HepG2 (cell line): Measurements from ENCODE around the gene EBF4. TPM values are rescaled to one million over a fixed set of nuclear protein-coding genes. Genes with fewer than 3 reads are reported as not detected.
A peak's percentile ranks its signal among the peaks of the same experiment; 100 is the strongest.

Source experiments
- ATAC-seq: fragments of 200-7000 bp; cut with Tn5 transposase; 3 replicates; pipeline ENCODE4 v1.9.1; 2020; ENCODE audit warnings: mild to moderate bottlenecking, moderate library complexity
- BruUV-seq: library from RNA; stranded (reverse); fragments of 400-500 nt; replicated peaks from 2 replicates; lab custom pipeline; 2021; lab: Mats Ljungman, UMichigan
- CTCF ChIA-PET: fragments of 300-600 bp; formaldehyde crosslinking; extraction: SDS; loops from one replicate; lab custom pipeline; 2021; ENCODE audit warnings: low total read pairs, inconsistent platforms, low intra/inter-chr PET ratio; lab: Yijun Ruan, JAX
- POLR2A ChIA-PET: fragments of 350-600 bp; sonication (Branson Sonifier 250); formaldehyde crosslinking; loops from one replicate; lab custom pipeline; 2020; ENCODE audit warnings: antibody characterized with exemption, inconsistent platforms; lab: Yijun Ruan, JAX
- DNase-seq: peaks from one replicate; pipeline ENCODE4 v3.0.0-alpha.2; 2015; ENCODE audit warnings: low spot score
- FAIRE-seq: peaks from 3 replicates; lab custom pipeline; 2011; peaks lifted over from hg19 to GRCh38; lab: Jason Lieb, UNC
- H2AFZ ChIP-seq: one replicate; pipeline ENCODE4 v1.6.1; 2011; ENCODE audit warnings: low read length, inconsistent platforms
- H3K27ac ChIP-seq: fragments of 300-600 bp; 3 replicates; pipeline ENCODE4 v1.8.0; 2011; ENCODE audit warnings: mixed run types, mild to moderate bottlenecking, mixed read lengths, low read length, inconsistent platforms; ENCODE audit not compliant: insufficient read depth; ENCODE audit errors: extremely low read length
- H3K27me3 ChIP-seq, 2 experiments: fragments of 200-600 bp in 1 of 2; 2 replicates in 1 of 2; 3 replicates in 1 of 2; pipeline versions ENCODE4 v1.6.0 to v1.8.0; 2011; ENCODE audit warnings: low read length in 2 of 2, mild to moderate bottlenecking in 2 of 2, moderate library complexity in 2 of 2, inconsistent platforms in 1 of 2; ENCODE audit not compliant: insufficient read depth in 2 of 2, control insufficient read depth in 1 of 2
- H3K36me3 ChIP-seq, 2 experiments: fragments of 200-600 bp in 1 of 2; replicated peaks in 1 of 2; 2 replicates in 1 of 2; 3 replicates in 1 of 2; pipeline versions ENCODE4 v1.5.1 to v1.8.0; 2011; ENCODE audit warnings: low read length in 2 of 2, inconsistent platforms in 1 of 2; ENCODE audit not compliant: insufficient read depth in 2 of 2, control insufficient read depth in 1 of 2
- H3K4me1 ChIP-seq: 2 replicates; pipeline ENCODE4 v1.5.1; 2012; ENCODE audit warnings: low read length, inconsistent platforms; ENCODE audit not compliant: insufficient read depth
- H3K4me2 ChIP-seq: 2 replicates; pipeline ENCODE4 v1.6.0; 2011; ENCODE audit warnings: low read depth, low read length, inconsistent platforms
- H3K4me3 ChIP-seq, 3 experiments: fragments of 200-600 bp in 1 of 3; sonication (generic), shearing (Covaris generic) in 1 of 3; replicated peaks in 1 of 3; 2 replicates each; pipeline ENCODE4 v1.5.1; 2011 to 2016; ENCODE audit warnings: low read length in 3 of 3, inconsistent platforms in 2 of 3, low read depth in 2 of 3, mild to moderate bottlenecking in 2 of 3, control low read depth in 1 of 3, mixed read lengths in 1 of 3; ENCODE audit not compliant: insufficient read depth in 1 of 3
- H3K79me2 ChIP-seq: one replicate; pipeline ENCODE4 v1.6.1; 2011; ENCODE audit warnings: low read length, inconsistent platforms; ENCODE audit not compliant: insufficient read depth
- H3K9ac ChIP-seq: 2 replicates; pipeline ENCODE4 v1.6.0; 2011; ENCODE audit warnings: mild to moderate bottlenecking, low read depth, low read length, inconsistent platforms; ENCODE audit not compliant: insufficient read depth
- H3K9me3 ChIP-seq: 2 replicates; pipeline ENCODE4 v1.5.1; 2012; ENCODE audit warnings: mild to moderate bottlenecking, low read length
- H4K20me1 ChIP-seq: 2 replicates; pipeline ENCODE4 v1.6.0; 2011; ENCODE audit warnings: inconsistent platforms, mild to moderate bottlenecking, low read length, moderate library complexity; ENCODE audit not compliant: insufficient read depth
- BORCS8-MEF2B ChIP-seq: sonication (generic); formaldehyde crosslinking; IDR thresholded peaks from 2 replicates; pipeline ENCODE4 v1.8.0; 2022; ENCODE audit warnings: mild to moderate bottlenecking, missing genetic modification reagents
- MED13 ChIP-seq: sonication (generic); formaldehyde crosslinking; IDR thresholded peaks from 2 replicates; pipeline ENCODE4 v1.5.0; 2020; ENCODE audit warnings: missing genetic modification reagents
- PRDM10 ChIP-seq: sonication (generic); formaldehyde crosslinking; IDR thresholded peaks from 2 replicates; pipeline ENCODE4 v1.4.0; 2020; ENCODE audit warnings: low read depth, missing genetic modification reagents
- SNAPC5 ChIP-seq: sonication (generic); formaldehyde crosslinking; IDR thresholded peaks from 2 replicates; pipeline ENCODE4 v1.8.1; 2023; ENCODE audit warnings: mild to moderate bottlenecking, missing genetic modification reagents, borderline replicate concordance
- SRF ChIP-seq: IDR thresholded peaks from 2 replicates; pipeline ENCODE4 v1.6.1; 2011; ENCODE audit warnings: mild to moderate bottlenecking, low read depth, low read length, moderate library complexity
- ZNF788 ChIP-seq: sonication (generic); formaldehyde crosslinking; IDR thresholded peaks from 2 replicates; pipeline ENCODE4 v1.5.0; 2020; ENCODE audit warnings: mild to moderate bottlenecking, missing genetic modification reagents, borderline replicate concordance
- ZNF790 ChIP-seq: sonication (generic); formaldehyde crosslinking; IDR thresholded peaks from 2 replicates; pipeline ENCODE4 v1.8.0; 2022; ENCODE audit warnings: missing genetic modification reagents, mild to moderate bottlenecking, borderline replicate concordance
- WGBS: methylation state at CpG from one replicate; pipeline ENCODE4 v1.1.6; 2017; ENCODE audit warnings: low lambda C conversion rate; 5-methylcytosine and 5-hydroxymethylcytosine counted together
- in situ Hi-C: cut with HindIII; loops from 2 replicates; pipeline ENCODE4 v1.10.0; 2017; ENCODE audit warnings: low pct_unique_long_range_greater_than_20kb; ENCODE audit not compliant: extremely low pct_ligation_motif_present
- intact Hi-C: fragments of 100-400 bp; cut with micrococcal nuclease; formaldehyde crosslinking; loops from one replicate; pipeline ENCODE4 v1.10.0; 2022; ENCODE audit not compliant: unreplicated experiment
- polyA plus RNA-seq, 8 experiments: library from polyadenylated mRNA; depleted of rRNA in 3 of 8; stranded (reverse) in 7 of 8; unstranded in 1 of 8; fragments of >200 nt; fragmentation: Illumina TruSeq in 4 of 8; extraction: Trizol in 4 of 8; gene quantifications; 2 replicates each; pipeline versions ENCODE4 v1.2.1 to v1.2.3, GENCODE V29; 2011 to 2016; ENCODE audit warnings: low read depth in 4 of 8, missing spikeins in 1 of 8, mixed read lengths in 1 of 8; ENCODE audit not compliant: insufficient read depth in 1 of 8
- total RNA-seq, 5 experiments: library from RNA; depleted of rRNA; stranded (reverse); fragments of >200 nt; fragmentation: Illumina TruSeq; extraction: Trizol; gene quantifications; 2 replicates each; pipeline ENCODE4 v1.2.3, GENCODE V29; 2016; ENCODE audit warnings: low read depth in 1 of 5
- TF ChIP-seq, protein P1 (sequence below): sonication (generic); formaldehyde crosslinking; IDR thresholded peaks from 2 replicates; pipeline ENCODE4 v1.4.0; 2020; ENCODE audit warnings: missing genetic modification reagents
- TF ChIP-seq, protein P2 (sequence below): sonication (generic); formaldehyde crosslinking; IDR thresholded peaks from 2 replicates; pipeline ENCODE4 v1.4.0; 2020; ENCODE audit warnings: missing genetic modification reagents

EBF4 gene
- total and polyA plus RNA-seq, 2 of the 13 experiments (the other 11 are each of a cell fraction or from before 2014, with no cell fraction given): 0.84 to 2.2 TPM

DNA sequence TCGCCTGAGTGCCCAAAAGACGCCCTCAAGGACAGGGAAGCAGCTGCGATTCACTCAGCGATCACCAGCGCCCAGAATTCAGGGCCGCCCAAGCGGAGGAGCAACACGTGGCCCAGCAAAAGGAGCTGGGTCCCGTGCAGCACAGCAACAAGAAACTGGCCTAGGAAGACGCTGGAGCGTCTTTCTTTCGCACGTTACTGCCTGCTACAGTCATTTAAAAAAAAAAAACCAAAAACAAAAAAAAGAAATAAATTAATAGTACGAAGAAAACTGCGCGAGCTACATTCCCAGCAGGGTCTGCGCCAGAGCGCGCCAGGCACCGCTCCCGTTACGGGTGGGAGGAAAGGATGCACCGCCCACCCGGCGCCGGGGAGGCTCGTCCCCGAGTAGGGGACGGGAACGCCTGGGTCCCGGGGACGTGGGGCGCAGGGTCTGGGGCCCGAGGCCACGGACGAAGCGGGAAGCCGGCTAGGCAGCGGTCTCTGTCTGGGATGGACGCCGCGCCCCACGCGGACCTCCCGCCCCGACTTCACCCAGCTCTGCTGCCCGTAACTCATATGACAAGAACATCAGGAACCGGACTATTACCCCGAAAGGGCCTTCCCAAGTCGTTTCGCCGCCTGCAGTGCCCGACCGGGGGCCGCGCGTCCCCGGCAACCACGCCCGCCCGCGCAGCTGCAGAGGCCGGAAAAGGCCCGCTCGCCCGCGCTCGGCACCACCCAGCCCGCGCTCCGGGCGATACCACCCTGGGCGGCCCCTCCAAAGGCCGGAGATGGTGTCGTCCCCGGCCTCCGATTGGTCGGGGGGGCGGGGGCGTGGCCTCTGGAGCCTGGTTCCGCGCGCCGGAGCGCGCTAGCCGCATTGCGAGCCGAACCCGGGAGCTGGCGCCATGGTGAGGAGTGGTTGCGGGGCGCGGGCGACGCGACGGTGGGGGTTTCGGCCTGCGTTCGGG lies 40.5 kb upstream of the EBF4 start, which contains the start of gene NOP56:
Gene NOP56 (plus strand): TSS at position 861 of the 952 bp plus-strand sequence. CDS start 29 bp downstream, at position 890.
- peak within 1 kb of the TSS; percentile 90 for H3K27ac ChIP-seq
- CTCF ChIA-PET: no interaction called here
- POLR2A ChIA-PET: interaction anchor here (0.7 to 7.0 kb wide), 32 partner anchors 9 to 556 kb away, joined by 3 to 151 read pairs (median 6); partner anchors contain the start of genes EBF4, IDH3B, MRPS26 and PCED1A
- intact Hi-C loops (loop anchor here (5.0 kb wide), 2 partner anchors 140 to 185 kb away; no protein-coding TSS in a partner anchor), in situ Hi-C loops (no loop called here)
- peaks cover 45% of the 10 kb centered on the region for H4K20me1 ChIP-seq
- peaks cover 46% of the 10 kb centered on the region for H3K79me2 ChIP-seq
- peaks cover 31 to 34% of the 10 kb centered on the region in 2 experiments for H3K36me3 ChIP-seq
- ATAC-seq: peak; percentile 93
- H2AFZ ChIP-seq: no peak within 1 kb of the TSS
- H3K4me3 ChIP-seq: peak within 1 kb of the TSS; percentile 83 to 97 (median 94)
- peaks cover 43% of the 10 kb centered on the region for H3K4me1 ChIP-seq
- peak within 1 kb of the TSS; percentile 100 for H3K4me2 ChIP-seq
- H3K9ac ChIP-seq: peak within 1 kb of the TSS; percentile 88
- peak; percentile 88 for DNase-seq
- H3K9me3 ChIP-seq: no peaks in the 10 kb centered on the region
- 1% methylated on average over 40 of the region's 101 CpGs for WGBS
- FAIRE-seq: no peak
- H3K27me3 ChIP-seq: no peaks in the 10 kb centered on the region; a peak in 1 of 5 replicates
- BruUV-seq: TSS peak; percentile 83
- TF ChIP-seq ZNF790 (CRISPR knock-in tag): peak; percentile 99; the same call in 1 of the 2 replicates
- peak; percentile 95; the same call in 1 of the 2 replicates for TF ChIP-seq BORCS8-MEF2B (CRISPR knock-in tag)
- peak; percentile 41; the same call in 1 of the 2 replicates for TF ChIP-seq MED13 (CRISPR knock-in tag)
- peak; percentile 98 for TF ChIP-seq PRDM10 (CRISPR knock-in tag)
- peak; percentile 74; the same call in 1 of the 2 replicates for TF ChIP-seq SNAPC5 (CRISPR knock-in tag)
- TF ChIP-seq, protein P1, sequence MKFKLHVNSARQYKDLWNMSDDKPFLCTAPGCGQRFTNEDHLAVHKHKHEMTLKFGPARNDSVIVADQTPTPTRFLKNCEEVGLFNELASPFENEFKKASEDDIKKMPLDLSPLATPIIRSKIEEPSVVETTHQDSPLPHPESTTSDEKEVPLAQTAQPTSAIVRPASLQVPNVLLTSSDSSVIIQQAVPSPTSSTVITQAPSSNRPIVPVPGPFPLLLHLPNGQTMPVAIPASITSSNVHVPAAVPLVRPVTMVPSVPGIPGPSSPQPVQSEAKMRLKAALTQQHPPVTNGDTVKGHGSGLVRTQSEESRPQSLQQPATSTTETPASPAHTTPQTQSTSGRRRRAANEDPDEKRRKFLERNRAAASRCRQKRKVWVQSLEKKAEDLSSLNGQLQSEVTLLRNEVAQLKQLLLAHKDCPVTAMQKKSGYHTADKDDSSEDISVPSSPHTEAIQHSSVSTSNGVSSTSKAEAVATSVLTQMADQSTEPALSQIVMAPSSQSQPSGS (CRISPR knock-in tag): peak; percentile 40
- TF ChIP-seq SRF: peak; percentile 58; the same call in 1 of the 2 replicates
- TF ChIP-seq, protein P2, sequence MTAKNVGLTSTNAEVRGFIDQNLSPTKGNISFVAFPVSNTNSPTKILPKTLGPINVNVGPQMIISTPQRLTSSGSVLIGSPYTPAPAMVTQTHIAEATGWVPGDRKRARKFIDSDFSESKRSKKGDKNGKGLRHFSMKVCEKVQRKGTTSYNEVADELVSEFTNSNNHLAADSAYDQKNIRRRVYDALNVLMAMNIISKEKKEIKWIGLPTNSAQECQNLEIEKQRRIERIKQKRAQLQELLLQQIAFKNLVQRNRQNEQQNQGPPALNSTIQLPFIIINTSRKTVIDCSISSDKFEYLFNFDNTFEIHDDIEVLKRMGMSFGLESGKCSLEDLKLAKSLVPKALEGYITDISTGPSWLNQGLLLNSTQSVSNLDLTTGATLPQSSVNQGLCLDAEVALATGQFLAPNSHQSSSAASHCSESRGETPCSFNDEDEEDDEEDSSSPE (CRISPR knock-in tag): peak; percentile 97
- TF ChIP-seq ZNF788 (CRISPR knock-in tag): peak; percentile 87
